Measurements from ENCODE around the gene VSIG10. TPM values are rescaled to one million over a fixed set of nuclear protein-coding genes. Genes with fewer than 3 reads are reported as not detected.

VSIG10 gene
- total RNA-seq, 2 donors from 2014 or later = 60.0 to 69.0 TPM

DNA sequence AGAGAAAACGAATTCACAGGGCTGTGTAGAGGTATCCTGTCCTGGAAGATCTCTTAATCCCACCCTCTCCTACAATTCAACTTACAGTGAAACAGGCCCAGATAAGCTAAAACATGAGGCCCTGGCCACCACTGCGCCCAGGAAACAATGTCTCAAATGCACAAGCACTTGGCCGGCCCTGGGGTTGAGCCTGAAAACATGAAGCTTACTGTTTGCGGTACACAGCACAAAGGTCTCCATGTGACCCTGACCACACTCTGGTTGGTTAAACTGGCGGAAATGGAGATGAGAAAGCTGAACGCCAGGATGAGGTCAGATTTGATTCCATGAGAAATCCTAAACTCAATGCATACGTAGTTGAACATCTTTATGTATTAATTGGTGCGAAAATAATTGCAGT lies 59.2 kb downstream of the VSIG10 start:
- DNase-seq = no peak
- no peak for TF ChIP-seq CTCF (IDR thresholded peaks at IDR 0.05)
- Histone ChIP-seq H3K4me1 (no peaks in the 10 kb centered on the region), H3K4me3 (no peak overlapping the region), H3K36me3 (no peaks in the 10 kb centered on the region), H3K27ac (no peak overlapping the region), H3K9me3 (no peaks in the 10 kb centered on the region), H3K9ac (ENCODE audit: low read depth in 2 of 2, low read length in 2 of 2) (no peak overlapping the region), H3K27me3 (no peaks in the 10 kb centered on the region)
- intact Hi-C loops (cut with DNase I) = no loop called here

GRCh38 chr12:118044075-118044474 lies 59.7 kb downstream of the VSIG10 start:
- no peak for DNase-seq
- no peak for TF ChIP-seq CTCF (IDR thresholded peaks at IDR 0.05)
- intact Hi-C loops (cut with DNase I) = no loop called here

GRCh38 chr12:118042091-118042490 lies 61.7 kb downstream of the VSIG10 start:
- Histone ChIP-seq H3K27me3 (no peaks in the 10 kb centered on the region), H3K4me1 (no peaks in the 10 kb centered on the region), H3K36me3 (peaks cover 8% of the 10 kb centered on the region), H3K9ac (ENCODE audit: low read depth in 2 of 2, low read length in 2 of 2) (no peak overlapping the region), H3K27ac (no peak overlapping the region), H3K9me3 (no peaks in the 10 kb centered on the region), H3K4me3 (no peak overlapping the region)
- DNase-seq = no peak
- no peak for TF ChIP-seq CTCF (IDR thresholded peaks at IDR 0.05)
- intact Hi-C loops (cut with DNase I) = no loop called here

More at GRCh38 chr12:118044075-118044474, 59.7 kb downstream of the VSIG10 start:
- Histone ChIP-seq H3K36me3 (peaks cover 3% of the 10 kb centered on the region), H3K4me3 (no peak overlapping the region), H3K27ac (no peak overlapping the region), H3K9ac (ENCODE audit: low read depth in 2 of 2, low read length in 2 of 2) (no peak overlapping the region), H3K4me1 (no peaks in the 10 kb centered on the region), H3K27me3 (no peaks in the 10 kb centered on the region), H3K9me3 (no peaks in the 10 kb centered on the region)

DNA sequence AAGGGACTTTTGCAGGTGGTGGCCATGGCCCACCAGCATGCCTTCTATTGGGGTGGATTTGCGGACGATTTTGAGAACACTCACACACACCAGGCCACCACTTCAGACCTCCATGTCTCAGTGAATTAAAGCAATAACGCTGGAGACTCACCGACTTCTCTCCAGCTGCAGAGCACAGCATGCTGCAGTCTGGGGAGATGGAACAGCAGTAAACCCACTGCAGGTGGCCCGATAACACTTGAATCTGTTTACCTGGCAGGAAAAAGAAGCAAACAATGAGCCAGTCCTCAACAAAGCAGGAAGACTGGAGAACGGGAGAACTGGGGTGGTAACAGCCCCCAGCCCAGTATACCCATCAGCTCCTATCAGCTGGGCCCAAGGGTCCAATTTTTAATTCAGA lies 65.7 kb downstream of the VSIG10 start:
- DNase-seq = no peak
- Histone ChIP-seq H3K27me3 (no peaks in the 10 kb centered on the region), H3K4me3 (no peak overlapping the region), H3K27ac (no peak overlapping the region), H3K36me3 (peaks cover 15% of the 10 kb centered on the region), H3K4me1 (no peaks in the 10 kb centered on the region), H3K9me3 (no peaks in the 10 kb centered on the region), H3K9ac (ENCODE audit: low read depth in 2 of 2, low read length in 2 of 2) (no peak overlapping the region)
- intact Hi-C loops (cut with DNase I) = no loop called here
- TF ChIP-seq CTCF (IDR thresholded peaks at IDR 0.05) = no peak

DNA sequence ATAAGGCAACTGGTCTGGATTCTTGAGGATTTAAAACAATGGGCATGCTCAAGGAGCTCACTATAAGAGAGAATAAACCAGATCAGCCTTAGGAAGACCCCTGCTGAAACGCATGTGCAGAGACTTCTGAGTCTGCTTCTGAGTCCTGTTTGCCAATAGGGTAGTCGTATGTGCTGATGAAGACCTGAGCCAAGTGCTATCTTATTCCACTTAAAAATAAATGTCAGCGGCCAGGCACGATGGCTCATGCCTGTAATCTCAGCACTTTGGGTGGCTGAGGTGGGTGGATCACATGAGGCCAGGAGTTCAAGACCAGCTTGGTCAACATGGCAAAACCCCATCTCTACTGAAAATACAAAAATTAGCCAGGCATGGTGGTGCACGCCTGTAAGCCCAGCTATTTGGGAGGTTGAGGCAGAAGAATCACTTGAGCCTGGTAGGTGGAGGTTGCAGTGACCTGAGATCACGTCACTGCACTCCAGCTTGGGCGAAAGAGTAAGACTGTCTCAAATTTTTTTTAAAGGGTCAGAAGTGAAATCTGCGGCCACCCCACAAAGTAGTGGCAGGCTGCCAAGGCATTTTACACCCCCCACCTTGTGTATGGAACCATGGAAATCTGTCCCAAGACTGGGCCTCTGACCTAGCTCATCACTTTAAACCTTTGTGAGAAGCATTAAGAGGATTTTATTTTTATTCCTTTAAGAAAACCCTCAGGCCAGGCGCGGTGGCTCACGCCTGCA lies 67.0 kb downstream of the VSIG10 start:
- no peak for DNase-seq
- H3K4me3 ChIP-seq = no peak overlapping the region
- H3K27me3 ChIP-seq = no peaks in the 10 kb centered on the region
- H3K27ac ChIP-seq = no peak overlapping the region
- no peak for TF ChIP-seq CTCF (IDR thresholded peaks at IDR 0.05)
- peaks cover 16% of the 10 kb centered on the region for H3K36me3 ChIP-seq
- no peaks in the 10 kb centered on the region for H3K4me1 ChIP-seq
- H3K9me3 ChIP-seq = no peaks in the 10 kb centered on the region
- H3K9ac ChIP-seq (ENCODE audit: low read depth in 2 of 2, low read length in 2 of 2) = no peak overlapping the region
- intact Hi-C loops (cut with DNase I) = no loop called here
